UCSD-AML1 (cell line): ENCODE data around the gene RMP24.

Source experiments
- DNase-seq: peaks from one replicate; lab custom pipeline; 2025; ENCODE audit not compliant: unreplicated experiment; lab: John Stamatoyannopoulos, UW

RMP24 gene

GRCh38 chr18:35972197-35973000 is at the start of gene RMP24:
Gene RMP24 (plus strand): TSS chr18:35972679.
- peak; percentile 95 for DNase-seq

GRCh38 chr18:35923939-35924684 is 48.4 kb upstream of the RMP24 start:
- no peak for DNase-seq

- DNase-seq, result no peak
These were observed 45.6 kb upstream of the RMP24 start for GRCh38 chr18:35926884-35927283.

GRCh38 chr18:35927430-35927829 is 45.0 kb upstream of the RMP24 start:
- DNase-seq, result no peak

GRCh38 chr18:35933982-35934381 is 38.5 kb upstream of the RMP24 start:
- no peak for DNase-seq

GRCh38 chr18:35934891-35935290 is 37.6 kb upstream of the RMP24 start:
- no peak for DNase-seq

GRCh38 chr18:35935805-35936204 is 36.7 kb upstream of the RMP24 start:
- no peak for DNase-seq

GRCh38 chr18:35936951-35937350 is 35.5 kb upstream of the RMP24 start:
- DNase-seq, result no peak

- no peak for DNase-seq
These were observed 34.3 kb upstream of the RMP24 start for GRCh38 chr18:35938158-35938557.

- no peak for DNase-seq
These were observed 33.9 kb upstream of the RMP24 start for GRCh38 chr18:35938562-35938961.

- DNase-seq, result no peak
These were observed 33.3 kb upstream of the RMP24 start for GRCh38 chr18:35939138-35939537.

GRCh38 chr18:35941299-35941698 is 31.2 kb upstream of the RMP24 start:
- no peak for DNase-seq

GRCh38 chr18:35942133-35942532 is 30.3 kb upstream of the RMP24 start:
- no peak for DNase-seq

- no peak for DNase-seq
These were observed 29.8 kb upstream of the RMP24 start for GRCh38 chr18:35942661-35943060.

GRCh38 chr18:35948080-35948479 is 24.4 kb upstream of the RMP24 start:
- no peak for DNase-seq

GRCh38 chr18:35949090-35949489 is 23.4 kb upstream of the RMP24 start:
- no peak for DNase-seq

GRCh38 chr18:35949903-35950627 is 22.4 kb upstream of the RMP24 start:
- peak; percentile 30 for DNase-seq

- no peak for DNase-seq
These were observed 21.9 kb upstream of the RMP24 start for GRCh38 chr18:35950628-35950982.

- DNase-seq, result no peak
These were observed 18.8 kb upstream of the RMP24 start for GRCh38 chr18:35953688-35954087.

- DNase-seq, result no peak
These were observed 16.3 kb upstream of the RMP24 start for GRCh38 chr18:35956226-35956625.

GRCh38 chr18:35962320-35962719 is 10.2 kb upstream of the RMP24 start:
- DNase-seq, result no peak

GRCh38 chr18:35964319-35964718 is 8.2 kb upstream of the RMP24 start:
- no peak for DNase-seq
